GM12873 (cell line): ENCODE measurements around the gene RNU7-1.

ENCODE experiments used
- TF ChIP-seq, protein P1 (sequence below): IDR thresholded peaks from 2 replicates; pipeline ENCODE4 v1.5.1; 2012; ENCODE audit warnings: low read depth, mild to moderate bottlenecking, moderate library complexity, low read length, control low read depth; ENCODE audit not compliant: insufficient read depth; ENCODE audit errors: missing control alignments

The RNU7-1 gene

DNA sequence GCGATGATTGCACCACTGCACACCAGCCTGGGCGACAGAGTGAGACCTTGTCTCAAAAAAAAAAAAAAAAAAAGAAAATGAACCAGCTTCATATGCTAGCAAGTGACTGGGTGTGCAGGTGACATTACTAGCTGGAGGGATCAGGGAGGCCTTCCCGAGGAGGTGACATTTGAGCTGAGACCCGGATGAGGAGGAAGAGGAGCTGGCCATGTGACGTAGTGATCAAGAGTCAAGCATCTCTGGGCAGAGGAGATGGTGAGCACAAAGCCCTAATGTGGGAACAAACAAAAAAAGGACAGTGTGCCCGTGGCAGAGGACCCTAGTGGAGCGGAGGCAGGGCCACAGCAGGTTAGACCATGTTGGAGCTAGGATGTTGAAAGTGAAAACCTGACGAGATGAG, 4.0 kb downstream of the RNU7-1 start:
- TF ChIP-seq, protein P1, sequence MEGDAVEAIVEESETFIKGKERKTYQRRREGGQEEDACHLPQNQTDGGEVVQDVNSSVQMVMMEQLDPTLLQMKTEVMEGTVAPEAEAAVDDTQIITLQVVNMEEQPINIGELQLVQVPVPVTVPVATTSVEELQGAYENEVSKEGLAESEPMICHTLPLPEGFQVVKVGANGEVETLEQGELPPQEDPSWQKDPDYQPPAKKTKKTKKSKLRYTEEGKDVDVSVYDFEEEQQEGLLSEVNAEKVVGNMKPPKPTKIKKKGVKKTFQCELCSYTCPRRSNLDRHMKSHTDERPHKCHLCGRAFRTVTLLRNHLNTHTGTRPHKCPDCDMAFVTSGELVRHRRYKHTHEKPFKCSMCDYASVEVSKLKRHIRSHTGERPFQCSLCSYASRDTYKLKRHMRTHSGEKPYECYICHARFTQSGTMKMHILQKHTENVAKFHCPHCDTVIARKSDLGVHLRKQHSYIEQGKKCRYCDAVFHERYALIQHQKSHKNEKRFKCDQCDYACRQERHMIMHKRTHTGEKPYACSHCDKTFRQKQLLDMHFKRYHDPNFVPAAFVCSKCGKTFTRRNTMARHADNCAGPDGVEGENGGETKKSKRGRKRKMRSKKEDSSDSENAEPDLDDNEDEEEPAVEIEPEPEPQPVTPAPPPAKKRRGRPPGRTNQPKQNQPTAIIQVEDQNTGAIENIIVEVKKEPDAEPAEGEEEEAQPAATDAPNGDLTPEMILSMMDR = no peak

GRCh38 chr12:6948873-6949594, 5.4 kb downstream of the RNU7-1 start:
- TF ChIP-seq, protein P1 = peak; percentile 56

DNA sequence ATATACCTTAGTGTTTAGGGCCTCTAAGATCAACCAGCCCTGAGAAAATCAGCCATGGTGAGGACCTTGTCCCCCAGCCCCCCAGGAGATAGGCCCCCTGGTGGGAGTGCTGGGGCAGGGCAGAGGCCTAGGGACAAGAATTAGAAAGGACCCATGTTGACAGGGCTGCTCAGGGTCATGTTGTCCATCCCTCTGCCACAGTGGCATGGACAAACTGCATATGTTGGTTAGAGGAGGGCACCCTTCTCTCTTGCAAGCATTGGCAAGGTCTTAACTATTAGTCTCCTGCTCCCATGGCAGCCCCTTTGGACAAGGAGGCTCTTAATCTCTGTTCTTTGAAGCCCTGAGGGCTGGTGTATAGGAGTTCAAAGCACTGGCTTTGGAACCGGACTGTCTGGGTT, 6.8 kb downstream of the RNU7-1 start:
- TF ChIP-seq, protein P1 = peak; percentile 65

- TF ChIP-seq, protein P1 = no peak
These were observed 7.4 kb downstream of the RNU7-1 start, which contains the start of gene PTPN6 for GRCh38 chr12:6950811-6951540. Gene PTPN6, plus strand, starts transcription at chr12:6951356. Its CDS starts 157 bp downstream, at chr12:6951513.

DNA sequence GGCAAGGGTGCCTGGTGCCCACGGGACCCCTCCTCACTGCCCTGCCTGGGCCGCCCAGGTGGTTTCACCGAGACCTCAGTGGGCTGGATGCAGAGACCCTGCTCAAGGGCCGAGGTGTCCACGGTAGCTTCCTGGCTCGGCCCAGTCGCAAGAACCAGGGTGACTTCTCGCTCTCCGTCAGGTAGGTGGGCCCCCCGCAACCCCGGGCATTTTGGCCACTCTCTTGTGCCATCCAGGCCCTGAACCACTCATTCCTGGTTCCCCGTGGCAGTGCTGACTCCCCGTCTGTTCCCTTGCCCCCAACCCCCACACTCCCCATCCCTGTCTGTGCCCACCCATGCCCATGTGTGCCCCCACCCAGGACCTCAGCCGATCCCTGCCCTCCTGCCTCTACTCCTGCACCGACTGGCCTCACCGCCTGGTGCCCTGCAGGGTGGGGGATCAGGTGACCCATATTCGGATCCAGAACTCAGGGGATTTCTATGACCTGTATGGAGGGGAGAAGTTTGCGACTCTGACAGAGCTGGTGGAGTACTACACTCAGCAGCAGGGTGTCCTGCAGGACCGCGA, 8.0 kb downstream of the RNU7-1 start:
- TF ChIP-seq, protein P1 = peak; percentile 8

DNA sequence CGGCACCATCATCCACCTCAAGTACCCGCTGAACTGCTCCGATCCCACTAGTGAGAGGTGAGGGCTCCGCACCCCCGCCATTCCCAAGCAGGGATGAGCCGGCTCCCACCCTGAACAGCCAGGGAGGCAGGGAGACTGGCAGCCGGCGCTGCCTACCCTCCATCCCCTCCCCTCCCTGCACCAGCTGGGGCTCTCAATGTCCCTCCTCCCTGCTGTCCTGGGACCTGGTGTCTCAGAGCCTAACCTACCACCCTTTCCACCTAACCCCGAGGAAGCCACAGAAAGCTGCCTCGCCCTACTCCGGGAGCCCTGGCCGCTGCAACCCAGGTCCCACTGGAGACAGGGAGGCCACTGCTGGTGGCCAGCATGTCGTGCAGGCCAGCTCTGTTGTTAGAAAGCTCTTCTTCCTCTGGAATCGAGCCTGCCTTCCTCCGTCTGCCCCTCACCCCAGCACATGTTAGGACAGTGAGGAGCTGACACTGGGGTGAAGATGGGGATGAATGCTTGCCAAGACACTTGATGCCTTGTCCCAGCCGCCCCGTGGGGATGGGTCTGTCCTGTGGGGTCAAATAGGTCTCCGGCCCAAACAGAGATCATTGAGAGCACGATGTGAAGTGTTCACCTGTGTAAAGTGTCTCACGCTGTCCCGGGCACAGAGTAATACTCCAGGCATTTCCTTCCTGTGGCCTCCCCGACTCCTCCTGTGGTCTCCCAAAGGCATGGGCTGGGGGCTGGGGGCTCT, 8.7 kb downstream of the RNU7-1 start:
- TF ChIP-seq, protein P1 = no peak
